K562 (cell line): ENCODE measurements around the gene IGF1R. TPM values are rescaled to one million over a fixed set of nuclear protein-coding genes. Genes with fewer than 3 reads are reported as not detected.

Experiments
- CAMTA2 ChIP-seq: fragments of 250-450 bp; sonication (Bioruptor Pico); conservative IDR thresholded peaks from 2 replicates; pipeline ENCODE4 v1.5.1; 2022
- CBX2 ChIP-seq: fragments of 200-600 bp; sonication (generic); IDR thresholded peaks from one replicate; pipeline ENCODE4 v1.6.1; 2012; ENCODE audit warnings: mild to moderate bottlenecking, low read length, inconsistent platforms; ENCODE audit not compliant: insufficient read depth, poor library complexity, severe bottlenecking
- CREM ChIP-seq: IDR thresholded peaks from 2 replicates; pipeline ENCODE4 v1.6.1; 2014; ENCODE audit warnings: antibody characterized with exemption, low read depth
- ELF1 ChIP-seq: fragments of 200-800 bp; sonication (Bioruptor generic); IDR thresholded peaks from 2 replicates; pipeline ENCODE4 v1.6.1; 2016; ENCODE audit warnings: missing genetic modification characterization, missing compliant biosample characterization
- GTF2A2 ChIP-seq: IDR thresholded peaks from 2 replicates; pipeline ENCODE4 v1.6.1; 2016; ENCODE audit warnings: mild to moderate bottlenecking, missing genetic modification characterization, missing compliant biosample characterization
- HDAC6 ChIP-seq: IDR thresholded peaks from 2 replicates; pipeline ENCODE4 v1.6.1; 2012; ENCODE audit warnings: low read depth, mild to moderate bottlenecking, control low read depth, inconsistent platforms, low read length, moderate library complexity
- HIVEP1 ChIP-seq: fragments of 250-450 bp; sonication (Bioruptor Pico); IDR thresholded peaks from 2 replicates; pipeline ENCODE4 v1.4.0; 2020; ENCODE audit warnings: mild to moderate bottlenecking
- MAZ ChIP-seq, 2 experiments: fragments of 450-650 bp in 1 of 2; sonication (generic) in 1 of 2; formaldehyde crosslinking; IDR thresholded peaks in 1 of 2; conservative IDR thresholded peaks in 1 of 2; 2 replicates each; pipeline versions ENCODE4 v1.4.0 to v1.5.0; 2020; ENCODE audit warnings: mild to moderate bottlenecking in 1 of 2, missing genetic modification reagents in 1 of 2
- NCOA4 ChIP-seq: fragments of 450-650 bp; IDR thresholded peaks from 2 replicates; pipeline ENCODE4 v1.6.1; 2018; ENCODE audit warnings: mild to moderate bottlenecking; ENCODE audit not compliant: partially characterized antibody
- PML ChIP-seq: IDR thresholded peaks from 2 replicates; pipeline ENCODE4 v1.6.1; 2012; ENCODE audit warnings: low read length, inconsistent platforms
- PTRF ChIP-seq: fragments of 450-650 bp; IDR thresholded peaks from 2 replicates; pipeline ENCODE4 v1.6.1; 2016; ENCODE audit warnings: mild to moderate bottlenecking, missing genetic modification characterization, missing compliant biosample characterization
- RAD21 ChIP-seq, 2 experiments: fragments of 250-450 bp in 1 of 2; fragments of 450-650 bp in 1 of 2; sonication (Bioruptor Pico) in 1 of 2; formaldehyde crosslinking in 1 of 2; IDR thresholded peaks in 1 of 2; conservative IDR thresholded peaks in 1 of 2; 2 replicates each; pipeline versions ENCODE4 v1.4.0 to v1.8.0; 2020 to 2022; ENCODE audit warnings: mild to moderate bottlenecking in 2 of 2, moderate library complexity in 1 of 2
- RCOR1 ChIP-seq, 2 experiments: IDR thresholded peaks; 2 replicates each; pipeline ENCODE4 v1.6.1; 2012; ENCODE audit warnings: low read depth in 2 of 2, low read length in 2 of 2, borderline replicate concordance in 1 of 2, improper control_type of control experiment in 1 of 2
- SMARCA5 ChIP-seq: fragments of 450-650 bp; IDR thresholded peaks from 2 replicates; pipeline ENCODE4 v1.6.1; 2016
- ZC3H4 ChIP-seq: sonication (generic); formaldehyde crosslinking; IDR thresholded peaks from 2 replicates; pipeline ENCODE4 v1.9.0; 2021; ENCODE audit warnings: missing genetic modification reagents, borderline replicate concordance
- ZNF212 ChIP-seq: fragments of 450-650 bp; formaldehyde crosslinking; IDR thresholded peaks from 2 replicates; pipeline ENCODE4 v1.4.0; 2020; ENCODE audit warnings: mild to moderate bottlenecking
- ZNF232 ChIP-seq: sonication (generic); formaldehyde crosslinking; IDR thresholded peaks from 2 replicates; pipeline ENCODE4 v1.8.0; 2022; ENCODE audit warnings: mild to moderate bottlenecking, missing genetic modification reagents
- ZNF668 ChIP-seq: fragments of 250-450 bp; sonication (Bioruptor Pico); IDR thresholded peaks from 2 replicates; pipeline ENCODE4 v1.8.0; 2022; ENCODE audit warnings: mild to moderate bottlenecking, inconsistent platforms
- ZNF780A ChIP-seq: fragments of 250-450 bp; sonication (Bioruptor Pico); IDR thresholded peaks from 2 replicates; pipeline ENCODE4 v1.5.0; 2021; ENCODE audit warnings: mild to moderate bottlenecking
- polyA plus RNA-seq, 8 experiments: library from polyadenylated mRNA; depleted of rRNA in 4 of 8; stranded (reverse) in 5 of 8; unstranded in 3 of 8; fragments of >200 nt; fragmentation: Nextera tagmentation in 2 of 8; fragmentation: Illumina TruSeq in 1 of 8; extraction: Ambion mirVana in 2 of 8; extraction: Trizol in 1 of 8; gene quantifications; 2 replicates each; pipeline versions ENCODE4 v1.2.1 to v1.2.3, GENCODE V29; 2011 to 2014; ENCODE audit warnings: inconsistent platforms in 1 of 8, missing spikeins in 1 of 8
- total RNA-seq, 7 experiments: library from RNA; depleted of rRNA in 6 of 7; stranded (reverse); fragments of >200 nt in 6 of 7; fragmentation: Illumina TruSeq in 2 of 7; extraction: Trizol in 2 of 7; gene quantifications; 2 replicates each; pipeline versions ENCODE4 v1.2.1 to v1.2.3, GENCODE V29; 2011 to 2021; ENCODE audit warnings: low replicate concordance in 1 of 7
- TF ChIP-seq, protein P1 (sequence below): fragments of 450-650 bp; IDR thresholded peaks from 2 replicates; pipeline ENCODE4 v1.6.1; 2017; ENCODE audit warnings: antibody characterized with exemption, mild to moderate bottlenecking
- TF ChIP-seq, protein P2 (sequence below): sonication (generic); formaldehyde crosslinking; IDR thresholded peaks from 2 replicates; pipeline ENCODE4 v1.8.0; 2023; ENCODE audit warnings: mild to moderate bottlenecking, missing genetic modification reagents
- TF ChIP-seq, protein P3 (sequence below): fragments of 250-450 bp; sonication (Bioruptor Pico); IDR thresholded peaks from 2 replicates; pipeline ENCODE4 v1.5.0; 2020; ENCODE audit warnings: mild to moderate bottlenecking, borderline replicate concordance
- TF ChIP-seq, protein P4 (sequence below): fragments of 250-450 bp; sonication (Bioruptor Pico); IDR thresholded peaks from 2 replicates; pipeline ENCODE4 v1.8.0; 2021; ENCODE audit warnings: moderate library complexity, mild to moderate bottlenecking, inconsistent platforms

Gene IGF1R
- total and polyA plus RNA-seq, 9 of the 15 experiments (the other 6 are each of a cell fraction or from before 2014, with no cell fraction given), result 0.35 to 8.0 (median 1.6) TPM

DNA sequence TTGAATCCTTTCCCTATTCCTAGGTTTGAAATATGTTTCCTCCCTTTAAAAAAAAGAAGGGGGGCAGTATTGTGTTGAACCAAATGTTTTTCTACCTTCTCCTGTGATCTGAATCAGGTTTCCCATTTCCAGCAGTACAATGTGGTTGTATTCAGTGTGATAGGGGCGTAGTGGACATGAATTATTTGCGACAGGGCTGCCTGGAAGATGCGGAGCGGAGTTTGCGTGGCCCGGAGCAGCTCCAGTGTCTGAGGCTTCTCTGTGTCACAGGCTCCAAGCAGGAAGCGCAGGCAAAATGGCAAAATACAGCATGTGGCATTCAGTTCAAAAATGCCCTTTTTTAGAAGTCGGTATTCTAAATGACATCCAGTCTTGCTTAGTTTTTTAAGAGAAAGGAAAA, 204.8 kb downstream of the IGF1R start (continued):
- TF ChIP-seq, protein P1, sequence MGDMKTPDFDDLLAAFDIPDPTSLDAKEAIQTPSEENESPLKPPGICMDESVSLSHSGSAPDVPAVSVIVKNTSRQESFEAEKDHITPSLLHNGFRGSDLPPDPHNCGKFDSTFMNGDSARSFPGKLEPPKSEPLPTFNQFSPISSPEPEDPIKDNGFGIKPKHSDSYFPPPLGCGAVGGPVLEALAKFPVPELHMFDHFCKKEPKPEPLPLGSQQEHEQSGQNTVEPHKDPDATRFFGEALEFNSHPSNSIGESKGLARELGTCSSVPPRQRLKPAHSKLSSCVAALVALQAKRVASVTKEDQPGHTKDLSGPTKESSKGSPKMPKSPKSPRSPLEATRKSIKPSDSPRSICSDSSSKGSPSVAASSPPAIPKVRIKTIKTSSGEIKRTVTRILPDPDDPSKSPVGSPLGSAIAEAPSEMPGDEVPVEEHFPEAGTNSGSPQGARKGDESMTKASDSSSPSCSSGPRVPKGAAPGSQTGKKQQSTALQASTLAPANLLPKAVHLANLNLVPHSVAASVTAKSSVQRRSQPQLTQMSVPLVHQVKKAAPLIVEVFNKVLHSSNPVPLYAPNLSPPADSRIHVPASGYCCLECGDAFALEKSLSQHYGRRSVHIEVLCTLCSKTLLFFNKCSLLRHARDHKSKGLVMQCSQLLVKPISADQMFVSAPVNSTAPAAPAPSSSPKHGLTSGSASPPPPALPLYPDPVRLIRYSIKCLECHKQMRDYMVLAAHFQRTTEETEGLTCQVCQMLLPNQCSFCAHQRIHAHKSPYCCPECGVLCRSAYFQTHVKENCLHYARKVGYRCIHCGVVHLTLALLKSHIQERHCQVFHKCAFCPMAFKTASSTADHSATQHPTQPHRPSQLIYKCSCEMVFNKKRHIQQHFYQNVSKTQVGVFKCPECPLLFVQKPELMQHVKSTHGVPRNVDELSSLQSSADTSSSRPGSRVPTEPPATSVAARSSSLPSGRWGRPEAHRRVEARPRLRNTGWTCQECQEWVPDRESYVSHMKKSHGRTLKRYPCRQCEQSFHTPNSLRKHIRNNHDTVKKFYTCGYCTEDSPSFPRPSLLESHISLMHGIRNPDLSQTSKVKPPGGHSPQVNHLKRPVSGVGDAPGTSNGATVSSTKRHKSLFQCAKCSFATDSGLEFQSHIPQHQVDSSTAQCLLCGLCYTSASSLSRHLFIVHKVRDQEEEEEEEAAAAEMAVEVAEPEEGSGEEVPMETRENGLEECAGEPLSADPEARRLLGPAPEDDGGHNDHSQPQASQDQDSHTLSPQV, result no peak
- peak; percentile 56 for TF ChIP-seq CBX2
- TF ChIP-seq SMARCA5, result no peak
- TF ChIP-seq, protein P2, sequence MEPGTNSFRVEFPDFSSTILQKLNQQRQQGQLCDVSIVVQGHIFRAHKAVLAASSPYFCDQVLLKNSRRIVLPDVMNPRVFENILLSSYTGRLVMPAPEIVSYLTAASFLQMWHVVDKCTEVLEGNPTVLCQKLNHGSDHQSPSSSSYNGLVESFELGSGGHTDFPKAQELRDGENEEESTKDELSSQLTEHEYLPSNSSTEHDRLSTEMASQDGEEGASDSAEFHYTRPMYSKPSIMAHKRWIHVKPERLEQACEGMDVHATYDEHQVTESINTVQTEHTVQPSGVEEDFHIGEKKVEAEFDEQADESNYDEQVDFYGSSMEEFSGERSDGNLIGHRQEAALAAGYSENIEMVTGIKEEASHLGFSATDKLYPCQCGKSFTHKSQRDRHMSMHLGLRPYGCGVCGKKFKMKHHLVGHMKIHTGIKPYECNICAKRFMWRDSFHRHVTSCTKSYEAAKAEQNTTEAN (CRISPR knock-in tag), result no peak
- no peak for TF ChIP-seq CAMTA2 (CRISPR knock-in tag)
- TF ChIP-seq ZNF780A (CRISPR knock-in tag), result no peak
- peak; percentile 47; the same call in 1 of the 2 replicates for TF ChIP-seq CREM
- no peak for TF ChIP-seq ZNF212 (CRISPR knock-in tag)
- TF ChIP-seq HIVEP1 (CRISPR knock-in tag), result no peak
- 0 out of 4 replicates have a peak, but pooled peaks of 1 of the 2 experiments have one; percentile 5 for TF ChIP-seq RAD21 (CRISPR knock-in tag; conservative IDR thresholded peaks at IDR 0.05 in 1 of 2, IDR thresholded peaks at IDR 0.05 in 1 of 2)
- TF ChIP-seq RCOR1 (IDR thresholded peaks at IDR 0.05; ENCODE audit: borderline replicate concordance in 1 of 2, low read depth in 2 of 2, low read length in 2 of 2), result 0 out of 4 replicates have a peak, but pooled peaks of 1 of the 2 experiments have one; percentile 18
- 0 out of 2 replicates have a peak, but pooled peaks have one; percentile 38 for TF ChIP-seq ELF1
- no peak for TF ChIP-seq ZNF668 (CRISPR knock-in tag)
- TF ChIP-seq PTRF (tag), result no peak
- TF ChIP-seq, protein P3, sequence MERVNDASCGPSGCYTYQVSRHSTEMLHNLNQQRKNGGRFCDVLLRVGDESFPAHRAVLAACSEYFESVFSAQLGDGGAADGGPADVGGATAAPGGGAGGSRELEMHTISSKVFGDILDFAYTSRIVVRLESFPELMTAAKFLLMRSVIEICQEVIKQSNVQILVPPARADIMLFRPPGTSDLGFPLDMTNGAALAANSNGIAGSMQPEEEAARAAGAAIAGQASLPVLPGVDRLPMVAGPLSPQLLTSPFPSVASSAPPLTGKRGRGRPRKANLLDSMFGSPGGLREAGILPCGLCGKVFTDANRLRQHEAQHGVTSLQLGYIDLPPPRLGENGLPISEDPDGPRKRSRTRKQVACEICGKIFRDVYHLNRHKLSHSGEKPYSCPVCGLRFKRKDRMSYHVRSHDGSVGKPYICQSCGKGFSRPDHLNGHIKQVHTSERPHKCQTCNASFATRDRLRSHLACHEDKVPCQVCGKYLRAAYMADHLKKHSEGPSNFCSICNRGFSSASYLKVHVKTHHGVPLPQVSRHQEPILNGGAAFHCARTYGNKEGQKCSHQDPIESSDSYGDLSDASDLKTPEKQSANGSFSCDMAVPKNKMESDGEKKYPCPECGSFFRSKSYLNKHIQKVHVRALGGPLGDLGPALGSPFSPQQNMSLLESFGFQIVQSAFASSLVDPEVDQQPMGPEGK (CRISPR knock-in tag), result no peak
- no peak for TF ChIP-seq HDAC6
- TF ChIP-seq MAZ (CRISPR knock-in tag; conservative IDR thresholded peaks at IDR 0.05 in 1 of 2, IDR thresholded peaks at IDR 0.05 in 1 of 2), result 0 out of 4 replicates have a peak, but pooled peaks of 1 of the 2 experiments have one; percentile 17
- TF ChIP-seq ZNF232, result no peak
- no peak for TF ChIP-seq NCOA4
- no peak for TF ChIP-seq PML
- TF ChIP-seq, protein P4, sequence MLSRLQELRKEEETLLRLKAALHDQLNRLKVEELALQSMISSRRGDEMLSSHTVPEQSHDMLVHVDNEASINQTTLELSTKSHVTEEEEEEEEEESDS (CRISPR knock-in tag), result no peak
- no peak for TF ChIP-seq GTF2A2 (tag)
- no peak for TF ChIP-seq ZC3H4 (CRISPR knock-in tag)
